GM23338 (cell line): ENCODE data around the gene GRM2. TPM values are rescaled to one million over a fixed set of nuclear protein-coding genes. Genes with fewer than 3 reads are reported as not detected.

Source experiments
- ATAC-seq: fragments of 200-7000 bp; cut with Tn5 transposase; 3 replicates; pipeline ENCODE4 v1.9.1; 2020
- DNase-seq: peaks from one replicate; pipeline ENCODE4 v3.0.0-alpha.2; 2015; ENCODE audit warnings: low spot score
- H2AFZ ChIP-seq: fragments of 200-600 bp; sonication (generic); 2 replicates; pipeline ENCODE4 v1.8.0; 2016; ENCODE audit warnings: antibody characterized with exemption, mild to moderate bottlenecking, moderate library complexity
- H3F3A ChIP-seq: fragments of 200-600 bp; sonication (generic); replicated peaks from 2 replicates; pipeline ENCODE4 v1.8.0; 2017; ENCODE audit warnings: antibody characterized with exemption, mixed run types, low read depth
- H3K27ac ChIP-seq: fragments of 200-600 bp; sonication (generic); 2 replicates; pipeline ENCODE4 v1.6.1; 2016; ENCODE audit warnings: low read depth
- H3K27me3 ChIP-seq: fragments of 200-600 bp; sonication (generic); 2 replicates; pipeline ENCODE4 v1.8.0; 2016; ENCODE audit warnings: mild to moderate bottlenecking, mixed run types, moderate library complexity; ENCODE audit not compliant: insufficient read depth
- H3K36me3 ChIP-seq: fragments of 200-600 bp; sonication (generic); 2 replicates; pipeline ENCODE4 v1.8.0; 2016; ENCODE audit warnings: mild to moderate bottlenecking; ENCODE audit not compliant: insufficient read depth
- H3K4me1 ChIP-seq: fragments of 200-600 bp; sonication (generic); 2 replicates; pipeline ENCODE4 v1.8.0; 2016; ENCODE audit warnings: mild to moderate bottlenecking, moderate library complexity; ENCODE audit not compliant: insufficient read depth
- H3K4me2 ChIP-seq: fragments of 200-600 bp; sonication (generic); 2 replicates; pipeline ENCODE4 v1.7.1; 2017; ENCODE audit warnings: mixed run types
- H3K4me3 ChIP-seq: fragments of 200-600 bp; sonication (generic); 2 replicates; pipeline ENCODE4 v1.6.1; 2016; ENCODE audit warnings: mixed run types
- H3K79me2 ChIP-seq: fragments of 200-600 bp; sonication (generic); replicated peaks from 2 replicates; pipeline ENCODE4 v1.8.0; 2017; ENCODE audit warnings: mild to moderate bottlenecking; ENCODE audit not compliant: insufficient read depth
- H3K9me2 ChIP-seq: fragments of 200-600 bp; sonication (generic); 2 replicates; pipeline ENCODE4 v1.8.0; 2017; ENCODE audit not compliant: insufficient read depth
- H4K20me1 ChIP-seq: fragments of 200-600 bp; sonication (generic); replicated peaks from 2 replicates; pipeline ENCODE4 v1.8.0; 2017; ENCODE audit warnings: mild to moderate bottlenecking; ENCODE audit not compliant: insufficient read depth
- H3K27ac Mint-ChIP-seq: 2 replicates; pipeline ENCODE4 v1.8.0; 2020; ENCODE audit warnings: inconsistent platforms, mild to moderate bottlenecking, moderate library complexity, mixed read lengths
- H3K27me3 Mint-ChIP-seq: 3 replicates; pipeline ENCODE4 v1.8.0; 2022; ENCODE audit warnings: low read depth, mild to moderate bottlenecking, moderate library complexity, mixed read lengths, inconsistent platforms; ENCODE audit not compliant: insufficient read depth, poor library complexity
- H3K36me3 Mint-ChIP-seq: 3 replicates; pipeline ENCODE4 v1.8.0; 2021; ENCODE audit warnings: low read depth, mild to moderate bottlenecking, inconsistent platforms, moderate library complexity, mixed read lengths
- H3K4me1 Mint-ChIP-seq: 3 replicates; pipeline ENCODE4 v1.8.0; 2020; ENCODE audit warnings: mild to moderate bottlenecking, inconsistent platforms, mixed read lengths
- H3K4me3 Mint-ChIP-seq: 3 replicates; pipeline ENCODE4 v1.8.0; 2021; ENCODE audit warnings: moderate library complexity, mild to moderate bottlenecking, inconsistent platforms, mixed read lengths
- H3K9me3 Mint-ChIP-seq: 3 replicates; pipeline ENCODE4 v1.8.0; 2020; ENCODE audit warnings: moderate library complexity, mild to moderate bottlenecking, inconsistent platforms, mixed read lengths
- CREB1 ChIP-seq: fragments of 250-450 bp; sonication (Bioruptor Pico); IDR thresholded peaks from 2 replicates; pipeline ENCODE4 v1.5.0; 2020; ENCODE audit warnings: low read depth, mild to moderate bottlenecking, moderate library complexity
- CTCF ChIP-seq, 2 experiments: fragments of 200-600 bp in 1 of 2; sonication (generic) in 1 of 2; conservative IDR thresholded peaks; 2 replicates each; pipeline versions ENCODE4 v1.5.1 to v1.6.1; 2016 to 2017; ENCODE audit warnings: antibody characterized with exemption in 2 of 2, low read depth in 2 of 2, mild to moderate bottlenecking in 2 of 2, moderate library complexity in 1 of 2
- EZH2 ChIP-seq: fragments of 200-600 bp; sonication (generic); IDR thresholded peaks from one replicate; pipeline ENCODE4 v1.8.0; 2017; ENCODE audit warnings: antibody characterized with exemption, mild to moderate bottlenecking, low read depth; ENCODE audit not compliant: unreplicated experiment
- EZH2phosphoT487 ChIP-seq: fragments of 200-600 bp; sonication (generic); IDR thresholded peaks from one replicate; pipeline ENCODE4 v1.8.1; 2018; ENCODE audit warnings: antibody characterized with exemption; ENCODE audit not compliant: unreplicated experiment
- JUNB ChIP-seq: IDR thresholded peaks from one replicate; pipeline ENCODE4 v1.6.1; 2016; ENCODE audit warnings: antibody characterized with exemption; ENCODE audit not compliant: unreplicated experiment
- NANOG ChIP-seq: IDR thresholded peaks from 2 replicates; pipeline ENCODE4 v1.6.1; 2016; ENCODE audit warnings: antibody characterized with exemption, borderline replicate concordance
- POLR2AphosphoS5 ChIP-seq: IDR thresholded peaks from 2 replicates; pipeline ENCODE4 v1.6.1; 2016; ENCODE audit warnings: antibody characterized with exemption, low read depth
- REST ChIP-seq: IDR thresholded peaks from one replicate; pipeline ENCODE4 v1.6.1; 2018; ENCODE audit warnings: antibody characterized with exemption; ENCODE audit not compliant: unreplicated experiment
- STAT1 ChIP-seq: IDR thresholded peaks from one replicate; pipeline ENCODE4 v1.6.1; 2016; ENCODE audit warnings: antibody characterized with exemption; ENCODE audit not compliant: unreplicated experiment
- ZNF114 ChIP-seq: fragments of 250-450 bp; sonication (Bioruptor Pico); IDR thresholded peaks from 2 replicates; pipeline ENCODE4 v1.5.0; 2020; ENCODE audit warnings: mild to moderate bottlenecking, moderate library complexity
- ZNF331 ChIP-seq: fragments of 250-450 bp; sonication (Bioruptor Pico); IDR thresholded peaks from 2 replicates; pipeline ENCODE4 v1.5.0; 2020; ENCODE audit warnings: low read depth, mild to moderate bottlenecking, moderate library complexity
- ZNF462 ChIP-seq: fragments of 250-450 bp; sonication (Bioruptor Pico); IDR thresholded peaks from 2 replicates; pipeline ENCODE4 v1.5.0; 2020; ENCODE audit warnings: mild to moderate bottlenecking, moderate library complexity
- polyA plus RNA-seq: library from polyadenylated mRNA; unstranded; fragments of >200 nt; fragmentation: Nextera tagmentation; extraction: Ambion mirVana; gene quantifications from 2 replicates; pipeline ENCODE4 v1.2.1, GENCODE V29; 2016
- total RNA-seq: library from RNA; depleted of rRNA; stranded (reverse); fragments of >200 nt; shearing (Covaris generic); gene quantifications from 2 replicates; pipeline ENCODE4 v1.2.3, GENCODE V29; 2014
- TF ChIP-seq, protein P1 (sequence below): IDR thresholded peaks from 2 replicates; pipeline ENCODE4 v1.6.1; 2016; ENCODE audit warnings: antibody characterized with exemption

The GRM2 gene
- total and polyA plus RNA-seq, 2 experiments from 2014 or later = 2.1 to 5.1 TPM

DNA sequence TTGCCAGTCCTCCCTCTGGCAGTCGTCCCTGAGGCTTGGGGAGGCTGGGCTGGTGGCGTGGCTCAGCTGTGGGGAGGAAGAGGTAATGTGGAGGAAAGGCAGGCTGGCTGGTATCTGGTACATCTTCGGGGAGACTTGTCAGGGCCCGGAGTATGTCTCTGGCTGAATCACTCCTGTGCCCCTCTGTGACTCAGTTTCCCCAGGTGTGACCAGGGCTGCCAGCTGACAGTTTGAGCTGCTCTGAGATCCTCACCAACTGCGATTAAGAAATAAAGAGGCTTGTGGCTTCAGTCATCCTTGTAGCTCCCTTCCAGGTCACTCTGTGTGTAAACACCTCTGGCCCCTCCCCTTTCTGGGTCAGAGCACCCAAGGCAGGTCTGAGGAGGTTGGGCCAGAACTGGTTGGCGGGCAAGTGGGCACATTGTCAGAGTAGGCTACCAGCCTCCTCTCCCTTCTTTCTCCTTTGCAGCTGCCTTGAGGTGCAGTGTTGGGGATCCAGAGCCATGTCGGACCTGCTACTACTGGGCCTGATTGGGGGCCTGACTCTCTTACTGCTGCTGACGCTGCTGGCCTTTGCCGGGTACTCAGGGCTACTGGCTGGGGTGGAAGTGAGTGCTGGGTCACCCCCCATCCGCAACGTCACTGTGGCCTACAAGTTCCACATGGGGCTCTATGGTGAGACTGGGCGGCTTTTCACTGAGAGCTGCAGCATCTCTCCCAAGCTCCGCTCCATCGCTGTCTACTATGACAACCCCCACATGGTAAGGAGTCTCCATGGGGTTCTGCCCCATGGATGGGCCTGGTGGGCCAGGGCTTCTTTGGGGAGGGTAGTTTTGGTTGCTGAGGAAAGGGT, 32.8 kb upstream of the GRM2 start:
- H3K79me2 ChIP-seq = no peaks in the 10 kb centered on the region
- no peak overlapping the region for H3K27ac ChIP-seq
- no peak overlapping the region for H3K27ac Mint-ChIP-seq
- TF ChIP-seq EZH2phosphoT487 = no peak
- no peak for TF ChIP-seq JUNB
- TF ChIP-seq NANOG = no peak
- no peak for TF ChIP-seq ZNF331 (CRISPR knock-in tag)
- no peak for TF ChIP-seq EZH2
- TF ChIP-seq CTCF (conservative IDR thresholded peaks at IDR 0.05; ENCODE audit: low read depth in 2 of 2) = no peak
- TF ChIP-seq CREB1 (CRISPR knock-in tag) = no peak
- TF ChIP-seq ZNF462 (CRISPR knock-in tag) = no peak
- no peak for TF ChIP-seq ZNF114
- TF ChIP-seq REST = no peak
- TF ChIP-seq, protein P1, sequence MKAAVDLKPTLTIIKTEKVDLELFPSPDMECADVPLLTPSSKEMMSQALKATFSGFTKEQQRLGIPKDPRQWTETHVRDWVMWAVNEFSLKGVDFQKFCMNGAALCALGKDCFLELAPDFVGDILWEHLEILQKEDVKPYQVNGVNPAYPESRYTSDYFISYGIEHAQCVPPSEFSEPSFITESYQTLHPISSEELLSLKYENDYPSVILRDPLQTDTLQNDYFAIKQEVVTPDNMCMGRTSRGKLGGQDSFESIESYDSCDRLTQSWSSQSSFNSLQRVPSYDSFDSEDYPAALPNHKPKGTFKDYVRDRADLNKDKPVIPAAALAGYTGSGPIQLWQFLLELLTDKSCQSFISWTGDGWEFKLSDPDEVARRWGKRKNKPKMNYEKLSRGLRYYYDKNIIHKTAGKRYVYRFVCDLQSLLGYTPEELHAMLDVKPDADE = no peak
- TF ChIP-seq STAT1 = no peak
- no peak for TF ChIP-seq POLR2AphosphoS5
- no peak overlapping the region for H3K4me2 ChIP-seq
- H3K4me1 Mint-ChIP-seq = peaks cover 30% of the 10 kb centered on the region
- no peaks in the 10 kb centered on the region for H3K27me3 ChIP-seq
- H3K9me3 Mint-ChIP-seq = no peaks in the 10 kb centered on the region
- H3K36me3 ChIP-seq = no peaks in the 10 kb centered on the region
- no peak overlapping the region for H3K4me3 ChIP-seq
- no peak overlapping the region for H3K4me3 Mint-ChIP-seq
- peaks cover 10% of the 10 kb centered on the region for H3K4me1 ChIP-seq
- no peak for DNase-seq
- no peak for ATAC-seq
- no peaks in the 10 kb centered on the region for H4K20me1 ChIP-seq
- peaks cover 13% of the 10 kb centered on the region; the same call in 1 of the 2 replicates for H3F3A ChIP-seq
- H3K9me2 ChIP-seq = no peaks in the 10 kb centered on the region
- H3K36me3 Mint-ChIP-seq = no peaks in the 10 kb centered on the region; the same call in 2 of the 3 replicates
- H2AFZ ChIP-seq = no peak overlapping the region
- H3K27me3 Mint-ChIP-seq = peaks cover 21% of the 10 kb centered on the region
